ENCODE results near the gene LRRC1.

LRRC1 gene

DNA sequence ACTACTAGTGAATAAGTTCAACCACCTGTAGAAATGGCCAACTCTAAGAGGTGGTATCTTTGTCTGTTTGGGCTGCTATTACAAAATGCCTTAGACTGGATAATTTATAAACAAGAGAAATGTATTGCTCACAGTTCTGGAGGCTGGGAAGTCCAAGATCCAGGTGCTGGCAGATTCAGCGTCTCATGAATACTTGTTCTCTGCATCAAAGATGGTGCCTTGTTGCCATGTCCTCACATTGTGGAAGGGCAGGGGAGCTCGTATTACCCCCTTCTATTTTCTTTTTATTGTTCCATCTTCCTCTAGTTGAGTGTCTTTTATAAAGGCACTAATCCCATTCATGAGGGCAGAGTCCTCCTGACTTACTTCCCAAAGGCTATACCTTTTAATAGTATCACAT is 58.0 kb downstream of the LRRC1 start:
- no peak overlapping the region for H3K4me2 ChIP-seq (ENCODE audit: low read length)
- H2BK15ac ChIP-seq (replicated peaks; ENCODE audit: low read depth) = no peak overlapping the region
- no peak overlapping the region for H3K56ac ChIP-seq (ENCODE audit: low read length)
- H4K8ac ChIP-seq (ENCODE audit: low read depth, low read length) = no peak overlapping the region
- no peaks in the 10 kb centered on the region for H3K79me1 ChIP-seq (ENCODE audit: low read length)
- no peaks in the 10 kb centered on the region for H3K27me3 ChIP-seq (ENCODE audit: insufficient read depth, low read length, poor library complexity)
- H3K4me3 ChIP-seq (ENCODE audit: low read length) = no peak overlapping the region
- no peak overlapping the region for H3K18ac ChIP-seq (ENCODE audit: low read length)
- H3K36me3 ChIP-seq (ENCODE audit: control insufficient read depth, insufficient read depth, low read length) = no peaks in the 10 kb centered on the region
- H4K5ac ChIP-seq (ENCODE audit: low read length) = no peak overlapping the region
- no peak overlapping the region for H3K23ac ChIP-seq (ENCODE audit: low read length)
- no peak overlapping the region for H2AK5ac ChIP-seq (ENCODE audit: low read length)
- WGBS (ENCODE audit: extremely low coverage, insufficient coverage, low lambda C conversion rate) = no CpG with 5 or more reads among the region's 2 CpGs
- no peak for DNase-seq
- no peak overlapping the region for H3K9ac ChIP-seq (ENCODE audit: low read length)
- no peak overlapping the region for H3K27ac ChIP-seq (ENCODE audit: low read depth, low read length)
- no peaks in the 10 kb centered on the region for H3K4me1 ChIP-seq (ENCODE audit: control insufficient read depth, low read depth, low read length)
- H3K4ac ChIP-seq (ENCODE audit: low read depth, low read length) = no peak overlapping the region
- no peaks in the 10 kb centered on the region for H3K79me2 ChIP-seq (ENCODE audit: control insufficient read depth, insufficient read depth, low read length)
- H2BK5ac ChIP-seq (ENCODE audit: low read length) = no peak overlapping the region
- no peak overlapping the region for H2BK120ac ChIP-seq (ENCODE audit: low read depth, low read length)

- Histone ChIP-seq H3K4me2 (ENCODE audit: low read length) (no peak overlapping the region), H3K18ac (ENCODE audit: low read length) (no peak overlapping the region), H3K79me1 (ENCODE audit: low read length) (no peaks in the 10 kb centered on the region), H2BK120ac (ENCODE audit: low read depth, low read length) (no peak overlapping the region), H3K27me3 (ENCODE audit: insufficient read depth, low read length, poor library complexity) (no peaks in the 10 kb centered on the region), H3K4me3 (ENCODE audit: low read length) (no peak overlapping the region), H3K23ac (ENCODE audit: low read length) (no peak overlapping the region), H3K4me1 (ENCODE audit: control insufficient read depth, low read depth, low read length) (no peaks in the 10 kb centered on the region), H3K56ac (ENCODE audit: low read length) (no peak overlapping the region), H3K9ac (ENCODE audit: low read length) (no peak overlapping the region), H3K79me2 (ENCODE audit: control insufficient read depth, insufficient read depth, low read length) (no peaks in the 10 kb centered on the region), H3K27ac (ENCODE audit: low read depth, low read length) (no peak overlapping the region), H4K8ac (ENCODE audit: low read depth, low read length) (no peak overlapping the region), H2BK15ac (replicated peaks; ENCODE audit: low read depth) (no peak overlapping the region), H2AK5ac (ENCODE audit: low read length) (no peak overlapping the region), H2BK5ac (ENCODE audit: low read length) (no peak overlapping the region), H3K36me3 (ENCODE audit: control insufficient read depth, insufficient read depth, low read length) (no peaks in the 10 kb centered on the region), H3K4ac (ENCODE audit: low read depth, low read length) (no peak overlapping the region), H4K5ac (ENCODE audit: low read length) (no peak overlapping the region)
- no peak for DNase-seq
- WGBS (ENCODE audit: extremely low coverage, insufficient coverage, low lambda C conversion rate) = no CpG with 5 or more reads among the region's 5 CpGs
Observed at GRCh38 chr6:53854843-53855567, 60.2 kb downstream of the LRRC1 start.

- H3K4me3 ChIP-seq (ENCODE audit: low read length) = no peak overlapping the region
- H3K9ac ChIP-seq (ENCODE audit: low read length) = no peak overlapping the region
- H2BK120ac ChIP-seq (ENCODE audit: low read depth, low read length) = no peak overlapping the region
- no peak overlapping the region for H3K4me2 ChIP-seq (ENCODE audit: low read length)
- H2AK5ac ChIP-seq (ENCODE audit: low read length) = no peak overlapping the region
- no peak for DNase-seq
- no peak overlapping the region for H3K27ac ChIP-seq (ENCODE audit: low read depth, low read length)
- no CpG with 5 or more reads among the region's 2 CpGs for WGBS (ENCODE audit: extremely low coverage, insufficient coverage, low lambda C conversion rate)
- no peak overlapping the region for H4K8ac ChIP-seq (ENCODE audit: low read depth, low read length)
- no peak overlapping the region for H3K23ac ChIP-seq (ENCODE audit: low read length)
- H3K27me3 ChIP-seq (ENCODE audit: insufficient read depth, low read length, poor library complexity) = no peaks in the 10 kb centered on the region
- no peak overlapping the region for H3K56ac ChIP-seq (ENCODE audit: low read length)
- no peak overlapping the region for H2BK5ac ChIP-seq (ENCODE audit: low read length)
- H2BK15ac ChIP-seq (replicated peaks; ENCODE audit: low read depth) = no peak overlapping the region
- no peak overlapping the region for H3K4ac ChIP-seq (ENCODE audit: low read depth, low read length)
- no peaks in the 10 kb centered on the region for H3K79me1 ChIP-seq (ENCODE audit: low read length)
- H3K4me1 ChIP-seq (ENCODE audit: control insufficient read depth, low read depth, low read length) = no peaks in the 10 kb centered on the region
- no peaks in the 10 kb centered on the region for H3K79me2 ChIP-seq (ENCODE audit: control insufficient read depth, insufficient read depth, low read length)
- H4K5ac ChIP-seq (ENCODE audit: low read length) = no peak overlapping the region
- H3K18ac ChIP-seq (ENCODE audit: low read length) = no peak overlapping the region
- H3K36me3 ChIP-seq (ENCODE audit: control insufficient read depth, insufficient read depth, low read length) = no peaks in the 10 kb centered on the region
Observed at GRCh38 chr6:53855940-53856339, 61.1 kb downstream of the LRRC1 start.

- no peak overlapping the region for H3K23ac ChIP-seq (ENCODE audit: low read length)
Observed at GRCh38 chr6:53857318-53858094, 62.7 kb downstream of the LRRC1 start.

GRCh38 chr6:53858196-53858595 is 63.4 kb downstream of the LRRC1 start:
- Histone ChIP-seq H3K18ac (ENCODE audit: low read length) (no peak overlapping the region), H3K23ac (ENCODE audit: low read length) (no peak overlapping the region)

More at GRCh38 chr6:53857318-53858094, 62.7 kb downstream of the LRRC1 start:
- no peaks in the 10 kb centered on the region for H3K4me1 ChIP-seq (ENCODE audit: control insufficient read depth, low read depth, low read length)
- H3K56ac ChIP-seq (ENCODE audit: low read length) = no peak overlapping the region
- no peak overlapping the region for H3K27ac ChIP-seq (ENCODE audit: low read depth, low read length)
- H3K36me3 ChIP-seq (ENCODE audit: control insufficient read depth, insufficient read depth, low read length) = no peaks in the 10 kb centered on the region
- no peak overlapping the region for H4K8ac ChIP-seq (ENCODE audit: low read depth, low read length)
- H2BK15ac ChIP-seq (replicated peaks; ENCODE audit: low read depth) = no peak overlapping the region
- no peak overlapping the region for H4K5ac ChIP-seq (ENCODE audit: low read length)
- no peak overlapping the region for H2AK5ac ChIP-seq (ENCODE audit: low read length)
- H2BK120ac ChIP-seq (ENCODE audit: low read depth, low read length) = no peak overlapping the region
- H2BK5ac ChIP-seq (ENCODE audit: low read length) = no peak overlapping the region
- H3K4me3 ChIP-seq (ENCODE audit: low read length) = no peak overlapping the region
- H3K4me2 ChIP-seq (ENCODE audit: low read length) = no peak overlapping the region
- no CpG with 5 or more reads among the region's 8 CpGs for WGBS (ENCODE audit: extremely low coverage, insufficient coverage, low lambda C conversion rate)
- H3K79me1 ChIP-seq (ENCODE audit: low read length) = no peaks in the 10 kb centered on the region
- no peaks in the 10 kb centered on the region for H3K27me3 ChIP-seq (ENCODE audit: insufficient read depth, low read length, poor library complexity)
- no peak overlapping the region for H3K18ac ChIP-seq (ENCODE audit: low read length)
- no peak overlapping the region for H3K4ac ChIP-seq (ENCODE audit: low read depth, low read length)
- no peak overlapping the region for H3K9ac ChIP-seq (ENCODE audit: low read length)
- DNase-seq = no peak
- no peaks in the 10 kb centered on the region for H3K79me2 ChIP-seq (ENCODE audit: control insufficient read depth, insufficient read depth, low read length)

More at GRCh38 chr6:53858196-53858595, 63.4 kb downstream of the LRRC1 start:
- H3K4me3 ChIP-seq (ENCODE audit: low read length) = no peak overlapping the region
- H3K4me1 ChIP-seq (ENCODE audit: control insufficient read depth, low read depth, low read length) = no peaks in the 10 kb centered on the region
- no peaks in the 10 kb centered on the region for H3K79me1 ChIP-seq (ENCODE audit: low read length)
- no peak overlapping the region for H4K5ac ChIP-seq (ENCODE audit: low read length)
- no peaks in the 10 kb centered on the region for H3K27me3 ChIP-seq (ENCODE audit: insufficient read depth, low read length, poor library complexity)
- H2BK15ac ChIP-seq (replicated peaks; ENCODE audit: low read depth) = no peak overlapping the region
- no peak overlapping the region for H4K8ac ChIP-seq (ENCODE audit: low read depth, low read length)
- H3K36me3 ChIP-seq (ENCODE audit: control insufficient read depth, insufficient read depth, low read length) = no peaks in the 10 kb centered on the region
- H2AK5ac ChIP-seq (ENCODE audit: low read length) = no peak overlapping the region
- H3K27ac ChIP-seq (ENCODE audit: low read depth, low read length) = no peak overlapping the region
- no peak overlapping the region for H3K9ac ChIP-seq (ENCODE audit: low read length)
- no peak overlapping the region for H3K4ac ChIP-seq (ENCODE audit: low read depth, low read length)
- H3K79me2 ChIP-seq (ENCODE audit: control insufficient read depth, insufficient read depth, low read length) = no peaks in the 10 kb centered on the region
- H3K4me2 ChIP-seq (ENCODE audit: low read length) = no peak overlapping the region
- no peak overlapping the region for H3K56ac ChIP-seq (ENCODE audit: low read length)
- no peak overlapping the region for H2BK5ac ChIP-seq (ENCODE audit: low read length)
- no peak overlapping the region for H2BK120ac ChIP-seq (ENCODE audit: low read depth, low read length)
- DNase-seq = no peak

Data from mesendoderm (in vitro differentiated cells).